Progenitor cell of endocrine pancreas (in vitro differentiated cells): Measurements from ENCODE around the gene STAC. TPM values are rescaled to one million over a fixed set of nuclear protein-coding genes. Genes with fewer than 3 reads are reported as not detected.

Experiments
- DNase-seq: peaks from one replicate; pipeline ENCODE4 v3.0.0; 2021; ENCODE audit warnings: low spot score; ENCODE audit not compliant: unreplicated experiment
- H3K27ac Mint-ChIP-seq: 2 replicates; pipeline ENCODE4 v1.8.0; 2021; ENCODE audit warnings: mild to moderate bottlenecking, moderate library complexity, mixed read lengths
- H3K27me3 Mint-ChIP-seq: 2 replicates; pipeline ENCODE4 v1.8.0; 2021; ENCODE audit warnings: mixed read lengths
- H3K36me3 Mint-ChIP-seq: 2 replicates; pipeline ENCODE4 v1.8.0; 2022; ENCODE audit warnings: mixed read lengths; ENCODE audit not compliant: insufficient read depth
- H3K4me1 Mint-ChIP-seq: 2 replicates; pipeline ENCODE4 v1.8.0; 2021; ENCODE audit warnings: low read depth, mixed read lengths
- H3K4me3 Mint-ChIP-seq: 2 replicates; pipeline ENCODE4 v1.8.0; 2021; ENCODE audit warnings: low read depth, mild to moderate bottlenecking, moderate library complexity, mixed read lengths
- H3K9me3 Mint-ChIP-seq: 2 replicates; pipeline ENCODE4 v1.8.0; 2021; ENCODE audit warnings: low read depth, mixed read lengths
- CTCF ChIP-seq: fragments of 200-600 bp; sonication (generic); IDR thresholded peaks from one replicate; pipeline ENCODE4 v1.5.0; 2021; ENCODE audit warnings: antibody characterized with exemption, mild to moderate bottlenecking; ENCODE audit not compliant: unreplicated experiment
- total RNA-seq: library from RNA; stranded (reverse); gene quantifications from 2 replicates; pipeline ENCODE4 v1.2.1, GENCODE V29; 2021

The STAC gene
- total RNA-seq, 1 donor from 2014 or later, result 1.2 TPM

- Mint-ChIP-seq H3K4me1 (no peaks in the 10 kb centered on the region), H3K27ac (no peak overlapping the region), H3K27me3 (peaks cover 9% of the 10 kb centered on the region), H3K4me3 (no peak overlapping the region), H3K36me3 (no peaks in the 10 kb centered on the region), H3K9me3 (no peaks in the 10 kb centered on the region)
- DNase-seq, result no peak
- no peak for TF ChIP-seq CTCF
These were observed 217.1 kb downstream of the STAC start for GRCh38 chr3:36597422-36597821.
